ENCODE data around the gene RNF113B.
A peak's percentile ranks its signal among the peaks of the same experiment; 100 is the strongest.

RNF113B gene

GRCh38 chr13:98173431-98174152 lies 3.5 kb downstream of the RNF113B start:
- DNase-seq = no peak

- DNase-seq = no peak
Observed at GRCh38 chr13:98172590-98173422, 4.3 kb downstream of the RNF113B start.

DNA sequence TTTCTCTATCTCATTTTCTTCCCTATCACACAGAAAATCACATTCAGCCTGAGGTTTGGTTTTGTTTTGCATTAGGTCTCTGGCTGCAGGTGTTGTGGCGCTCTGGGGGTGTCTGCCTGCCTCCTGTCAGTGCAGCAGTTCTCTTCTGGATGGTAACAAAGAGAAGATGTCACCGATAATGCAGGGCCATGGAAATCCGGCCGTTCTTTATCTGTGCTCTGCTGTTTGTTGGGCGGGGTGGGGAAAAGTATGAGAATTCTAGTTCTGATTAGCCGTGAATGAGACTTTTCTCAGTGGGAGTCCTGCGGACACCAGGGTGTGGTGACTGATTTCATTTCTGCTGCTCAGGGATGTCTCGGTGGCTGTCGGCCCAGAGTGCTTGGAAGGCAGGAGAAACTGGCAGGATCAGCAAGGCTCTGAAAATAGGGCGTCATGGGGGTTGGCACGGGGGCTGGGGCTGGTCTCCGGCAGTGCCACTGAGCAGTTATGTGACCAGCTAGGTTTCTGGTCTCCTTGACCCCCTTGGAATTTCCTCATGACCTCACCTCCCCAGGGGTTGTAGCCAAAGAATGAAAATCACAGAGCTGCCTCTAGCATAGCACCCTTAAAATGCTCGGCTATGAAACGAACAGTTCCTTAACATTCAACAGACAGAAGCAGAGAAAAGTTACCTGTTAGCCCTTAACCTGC lies 5.0 kb downstream of the RNF113B start:
- peak; percentile 55 for DNase-seq

DNA sequence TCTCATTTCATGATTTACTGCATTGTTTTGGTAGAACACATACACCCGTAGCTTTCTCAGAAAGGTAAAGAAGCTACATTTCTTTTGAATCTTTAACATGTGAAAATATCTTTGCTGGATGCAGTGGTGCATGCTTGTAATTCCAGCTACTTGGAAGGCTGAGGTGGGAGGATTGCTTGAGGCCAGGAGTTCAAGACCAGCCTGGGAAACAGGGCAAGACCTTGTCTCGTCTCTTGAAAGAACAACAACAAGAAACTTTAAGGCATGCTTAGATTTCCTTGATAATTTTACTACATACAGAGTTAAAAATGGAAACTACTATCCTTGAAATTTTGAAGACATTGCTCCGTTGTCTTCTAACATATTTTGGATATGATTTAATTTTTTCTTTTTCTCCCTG lies 7.7 kb downstream of the RNF113B start:
- no peak for DNase-seq

DNA sequence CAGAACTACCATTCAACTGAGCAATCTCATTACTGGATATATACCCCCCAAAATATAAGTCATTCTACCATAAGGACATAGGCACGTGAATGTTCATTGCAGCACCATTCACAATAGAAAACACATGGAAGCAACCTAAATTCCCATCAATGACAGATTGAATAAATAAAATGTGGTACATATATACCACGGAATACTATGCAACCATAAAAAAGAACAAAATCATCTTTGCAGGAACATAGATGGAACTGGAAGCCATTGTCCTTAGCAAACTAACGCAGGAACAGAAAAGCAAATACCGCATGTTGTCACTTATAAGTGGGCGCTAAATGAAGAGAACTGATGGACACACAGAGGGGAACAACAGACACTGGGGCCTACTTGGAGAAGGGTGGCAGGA lies 14.1 kb downstream of the RNF113B start:
- no peak for DNase-seq

GRCh38 chr13:98158172-98158899 lies 18.7 kb downstream of the RNF113B start:
- peak; percentile 54 for DNase-seq

DNA sequence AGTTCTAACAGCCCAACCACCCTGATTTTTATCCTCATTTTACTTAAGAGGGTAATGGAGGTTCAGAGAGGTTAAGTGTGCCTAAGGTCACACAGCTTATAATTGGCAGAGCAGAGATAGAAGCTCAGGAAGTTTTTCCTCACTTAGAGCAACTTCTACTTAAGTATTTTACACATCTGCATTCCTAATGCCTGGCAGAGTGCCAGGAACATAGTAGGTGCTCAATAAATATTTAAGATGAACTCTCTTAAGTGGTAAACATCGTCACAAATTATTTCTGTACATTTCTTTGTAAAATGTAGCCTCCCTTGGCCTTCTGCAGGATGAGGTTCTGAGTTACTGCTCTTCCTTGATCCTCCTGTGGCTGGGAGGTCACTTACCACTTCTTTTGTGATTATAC lies 19.5 kb downstream of the RNF113B start:
- DNase-seq = no peak

DNA sequence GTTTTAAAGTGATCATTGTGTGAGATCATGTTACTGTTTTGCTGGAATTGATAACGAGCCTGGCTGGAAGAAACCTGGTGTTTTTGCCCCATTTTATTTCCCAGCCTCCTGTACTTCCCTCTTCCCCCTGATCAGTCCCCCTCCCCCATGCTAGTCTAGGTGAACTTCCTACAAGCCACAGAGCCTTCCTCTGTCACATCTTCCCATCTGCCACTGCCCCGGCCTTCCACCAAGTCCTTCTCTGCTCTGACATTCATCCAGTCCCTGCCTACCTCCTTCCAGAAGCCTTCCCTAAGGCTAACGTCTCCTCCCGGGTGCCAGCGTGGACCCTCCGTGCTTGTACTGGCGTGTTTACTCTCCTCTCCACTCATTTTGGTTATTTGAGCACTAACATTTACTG lies 19.9 kb downstream of the RNF113B start:
- no peak for DNase-seq

- DNase-seq = no peak
Observed at GRCh38 chr13:98156259-98156658, 20.8 kb downstream of the RNF113B start.

- no peak for DNase-seq
Observed at GRCh38 chr13:98155475-98156109, 21.5 kb downstream of the RNF113B start.

DNA sequence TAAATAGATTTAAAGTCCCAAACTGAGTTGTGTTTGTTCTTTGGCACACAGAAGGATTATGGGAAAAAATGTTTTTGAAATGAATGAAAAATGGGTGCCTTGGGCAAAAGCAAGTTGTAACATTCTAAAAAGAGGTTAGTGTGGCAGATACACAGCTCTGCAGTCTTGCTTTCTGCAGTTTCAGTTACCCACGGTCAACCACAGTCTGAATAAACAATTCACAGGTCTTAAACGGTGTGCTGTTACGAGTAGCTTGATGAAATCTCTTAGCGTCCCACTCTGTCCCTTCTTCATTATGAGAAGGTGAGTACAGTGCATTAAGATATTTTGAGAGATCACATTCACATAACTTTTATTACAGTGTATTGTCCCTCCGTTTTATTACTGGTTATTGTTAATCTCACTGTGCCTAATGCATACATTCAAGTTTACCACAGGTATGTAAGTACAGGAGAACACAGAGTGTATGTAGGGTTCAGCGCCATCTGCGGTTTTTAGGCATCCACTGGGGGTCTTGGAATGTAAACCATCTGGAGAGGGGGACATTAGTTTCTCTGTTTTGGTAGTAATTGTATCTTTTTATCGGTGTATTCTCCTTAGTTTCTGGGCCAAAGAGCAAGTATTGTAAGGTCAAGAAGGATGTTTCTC lies 26.1 kb downstream of the RNF113B start:
- no peak for DNase-seq

GRCh38 chr13:98147521-98147920 lies 29.5 kb downstream of the RNF113B start:
- no peak for DNase-seq

DNA sequence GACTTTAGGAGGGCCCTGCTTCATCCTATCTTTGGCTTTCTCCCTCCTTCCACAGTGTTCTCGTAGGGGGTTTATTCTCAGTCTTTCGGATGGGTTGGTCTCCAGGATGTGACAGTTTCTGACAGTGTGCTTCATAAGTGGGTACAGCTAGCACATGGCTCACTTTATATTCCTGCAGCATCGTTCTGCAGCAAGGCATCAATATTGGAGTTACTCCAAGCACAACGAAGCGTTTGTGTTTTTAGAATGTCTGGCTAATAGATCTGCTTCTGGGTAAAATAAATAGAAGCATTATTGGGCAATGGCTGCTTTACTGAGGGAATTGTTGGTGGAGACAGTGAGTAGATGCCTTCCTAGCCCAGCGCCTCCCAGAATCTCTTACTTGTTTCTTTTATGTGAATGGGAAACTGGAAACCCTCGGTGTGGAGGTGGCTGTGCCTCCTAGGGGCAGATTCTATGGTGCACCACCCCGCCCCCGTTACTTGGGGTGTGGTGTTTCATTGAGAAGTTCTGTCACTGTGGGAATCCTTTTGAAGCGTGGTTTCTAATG lies 32.2 kb downstream of the RNF113B start:
- DNase-seq = peak; percentile 35

DNA sequence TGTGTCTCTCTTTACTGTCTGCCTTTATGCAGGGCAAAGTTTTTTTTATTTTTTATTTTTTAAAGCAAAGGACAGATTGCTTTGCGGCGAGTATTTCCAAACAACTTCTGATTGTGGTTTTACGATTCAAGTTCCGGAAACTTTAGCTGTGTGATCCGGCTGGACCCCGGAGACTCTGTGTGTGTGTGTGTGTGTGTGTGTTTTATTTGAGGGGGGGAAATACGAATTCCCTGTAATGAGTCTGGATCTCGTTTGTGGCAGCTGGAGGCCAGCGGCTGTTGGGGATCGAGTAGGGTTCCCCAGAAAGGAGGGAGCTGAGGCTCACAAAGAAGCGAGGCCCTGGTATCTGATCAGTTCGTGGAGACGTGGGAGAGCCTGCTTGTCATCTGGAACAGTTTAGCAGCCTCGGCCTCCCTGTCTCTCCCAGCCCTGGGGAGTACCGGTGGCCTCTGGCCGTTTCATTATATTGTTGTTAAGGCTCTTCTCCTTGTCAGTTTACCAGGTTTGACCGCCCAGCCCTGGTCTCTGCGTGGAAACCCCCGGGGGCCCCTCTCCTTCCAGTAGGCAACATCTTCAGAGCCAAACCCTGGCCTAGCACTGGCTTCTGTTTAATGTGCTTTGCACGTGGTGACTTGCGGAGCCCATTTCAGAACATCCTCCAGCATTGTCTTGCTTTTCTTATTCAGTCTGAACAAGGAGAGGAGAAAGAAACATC lies 32.9 kb downstream of the RNF113B start:
- peak; percentile 64 for DNase-seq

GRCh38 chr13:98143601-98144026 lies 33.5 kb downstream of the RNF113B start:
- DNase-seq = peak; percentile 50

GRCh38 chr13:98143157-98143553 lies 33.9 kb downstream of the RNF113B start:
- DNase-seq = no peak

DNA sequence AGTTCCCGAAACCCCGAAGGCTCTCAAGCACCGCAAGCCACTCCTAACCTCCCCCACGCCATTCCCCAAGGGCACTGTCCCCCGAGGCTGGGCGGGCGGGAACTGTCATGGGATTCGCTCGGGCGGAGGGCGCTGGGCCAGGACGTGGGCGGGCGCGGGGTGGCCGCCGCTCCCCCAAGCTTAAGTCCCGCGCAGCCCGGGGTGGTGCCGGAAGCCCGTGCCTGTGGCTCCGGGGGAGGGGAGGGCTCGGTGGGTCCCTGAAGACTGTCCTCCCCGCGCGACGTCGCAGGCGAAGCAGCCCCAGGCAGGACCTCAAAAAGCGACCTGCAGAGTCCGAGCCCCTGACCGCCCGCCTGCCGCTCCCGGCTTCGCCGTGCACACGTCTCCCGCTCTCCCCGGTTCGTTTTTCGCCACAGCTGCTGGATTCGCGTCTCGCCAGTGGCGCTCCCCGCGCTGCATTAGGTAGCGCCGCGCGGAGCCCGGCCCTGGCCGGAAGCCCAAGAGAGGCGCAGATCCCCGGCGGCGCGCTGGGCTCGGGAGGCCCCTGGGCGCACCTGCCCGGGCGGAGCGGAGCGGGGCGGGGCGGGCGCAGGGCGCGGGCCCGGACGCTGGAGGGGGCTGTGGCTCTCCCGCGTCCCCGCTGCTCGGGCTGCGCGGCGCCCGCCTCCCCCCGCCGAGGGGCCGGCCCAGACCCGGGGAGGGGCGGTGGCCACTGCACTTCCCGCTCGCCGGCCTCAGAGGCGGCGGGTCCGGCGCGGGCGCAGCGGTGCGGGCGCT lies 34.5 kb downstream of the RNF113B start, which contains the start of gene FARP1:
Gene FARP1, plus strand, starts transcription at position 715 of the 777 bp plus-strand sequence. CDS start 70,149 bp downstream, outside the sequence.
- DNase-seq = peak; percentile 86

- peak; percentile 50 for DNase-seq
Observed at GRCh38 chr13:98141509-98142379, 35.3 kb downstream of the RNF113B start.

GRCh38 chr13:98141091-98141490 lies 36.0 kb downstream of the RNF113B start:
- no peak for DNase-seq
